ENCODE measurements around the gene DUSP23. TPM values are rescaled to one million over a fixed set of nuclear protein-coding genes. Genes with fewer than 3 reads are reported as not detected.

Gene DUSP23
- polyA plus RNA-seq, 3 donors = 37.3 to 136 (median 97.8) TPM

GRCh38 chr1:159795534-159795933, 14.8 kb downstream of the DUSP23 start:
- H3K27me3 ChIP-seq (ENCODE audit: control insufficient read depth in 2 of 2, insufficient read depth in 2 of 2, low read length in 2 of 2) = peaks cover 0 to 11% of the 10 kb centered on the region in 2 donors
- Mint-ChIP-seq H3K4me3 (no peak overlapping the region), H3K27me3 (ENCODE audit: low read depth in 3 of 3) (peaks cover 9 to 15% (median 10%) of the 10 kb centered on the region in 3 donors), H3K9me3 (no peaks in the 10 kb centered on the region), H3K4me1 (peaks cover 10% of the 10 kb centered on the region), H3K36me3 (no peaks in the 10 kb centered on the region), H3K27ac (no peak overlapping the region)
- no peaks in the 10 kb centered on the region for H3K9me3 ChIP-seq (replicated peaks in 1 of 2; ENCODE audit: control insufficient read depth in 1 of 2, insufficient read depth in 1 of 2, low read length in 2 of 2)
- TF ChIP-seq, protein P1, sequence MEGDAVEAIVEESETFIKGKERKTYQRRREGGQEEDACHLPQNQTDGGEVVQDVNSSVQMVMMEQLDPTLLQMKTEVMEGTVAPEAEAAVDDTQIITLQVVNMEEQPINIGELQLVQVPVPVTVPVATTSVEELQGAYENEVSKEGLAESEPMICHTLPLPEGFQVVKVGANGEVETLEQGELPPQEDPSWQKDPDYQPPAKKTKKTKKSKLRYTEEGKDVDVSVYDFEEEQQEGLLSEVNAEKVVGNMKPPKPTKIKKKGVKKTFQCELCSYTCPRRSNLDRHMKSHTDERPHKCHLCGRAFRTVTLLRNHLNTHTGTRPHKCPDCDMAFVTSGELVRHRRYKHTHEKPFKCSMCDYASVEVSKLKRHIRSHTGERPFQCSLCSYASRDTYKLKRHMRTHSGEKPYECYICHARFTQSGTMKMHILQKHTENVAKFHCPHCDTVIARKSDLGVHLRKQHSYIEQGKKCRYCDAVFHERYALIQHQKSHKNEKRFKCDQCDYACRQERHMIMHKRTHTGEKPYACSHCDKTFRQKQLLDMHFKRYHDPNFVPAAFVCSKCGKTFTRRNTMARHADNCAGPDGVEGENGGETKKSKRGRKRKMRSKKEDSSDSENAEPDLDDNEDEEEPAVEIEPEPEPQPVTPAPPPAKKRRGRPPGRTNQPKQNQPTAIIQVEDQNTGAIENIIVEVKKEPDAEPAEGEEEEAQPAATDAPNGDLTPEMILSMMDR (IDR thresholded peaks at IDR 0.05) = no peak
- no peaks in the 10 kb centered on the region for H3K36me3 ChIP-seq (replicated peaks in 1 of 2; ENCODE audit: control insufficient read depth in 1 of 2, insufficient read depth in 2 of 2, low read length in 2 of 2)
- no peak overlapping the region for H3K27ac ChIP-seq (ENCODE audit: low read depth in 1 of 2, low read length in 2 of 2)
- H3K4me3 ChIP-seq (replicated peaks in 1 of 3; ENCODE audit: low read depth in 2 of 3, low read length in 3 of 3) = no peak overlapping the region
- H3K9ac ChIP-seq (ENCODE audit: insufficient read depth, low read length, poor library complexity, severe bottlenecking) = no peak overlapping the region
- H3K79me2 ChIP-seq (ENCODE audit: insufficient read depth, low read length) = no peaks in the 10 kb centered on the region
- no peak overlapping the region for H3K4me2 ChIP-seq (replicated peaks; ENCODE audit: extremely low read depth, low read length, poor library complexity, severe bottlenecking)
- WGBS (ENCODE audit: insufficient coverage) = 84% methylated on average over 5 of the region's 5 CpGs
- H3K4me1 ChIP-seq (ENCODE audit: control insufficient read depth in 1 of 2, insufficient read depth in 2 of 2, low read length in 2 of 2) = peaks cover 6% of the 10 kb centered on the region in 2 donors
- H4K20me1 ChIP-seq (ENCODE audit: insufficient read depth, low read length) = no peaks in the 10 kb centered on the region
- no peak overlapping the region for H2AFZ ChIP-seq (ENCODE audit: insufficient read depth, low read depth, low read length, poor library complexity, severe bottlenecking)
- intact Hi-C loops (cut with micrococcal nuclease) = no loop called here
- DNase-seq = no peak

GRCh38 chr1:159798893-159799292, 18.1 kb downstream of the DUSP23 start:
- peak; percentile 55 to 74 (median 73) for DNase-seq
- 0% methylated on average over 1 of the region's 2 CpGs for WGBS (ENCODE audit: insufficient coverage)

More at GRCh38 chr1:159798893-159799292, 18.1 kb downstream of the DUSP23 start:
- H3K27me3 ChIP-seq (ENCODE audit: control insufficient read depth in 2 of 2, insufficient read depth in 2 of 2, low read length in 2 of 2) = peaks cover 0 to 6% of the 10 kb centered on the region in 2 donors
- no peak overlapping the region for H3K4me3 ChIP-seq (replicated peaks in 1 of 3; ENCODE audit: low read depth in 2 of 3, low read length in 3 of 3)
- H3K27me3 Mint-ChIP-seq (ENCODE audit: low read depth in 3 of 3) = peaks cover 7 to 10% (median 10%) of the 10 kb centered on the region in 3 donors
- TF ChIP-seq, protein P1 (IDR thresholded peaks at IDR 0.05) = peak; percentile 84
- peaks cover 26 to 34% of the 10 kb centered on the region in 2 donors for H3K4me1 ChIP-seq (ENCODE audit: control insufficient read depth in 1 of 2, insufficient read depth in 2 of 2, low read length in 2 of 2)
- intact Hi-C loops (cut with micrococcal nuclease) = loop anchor here (1.0 to 2.0 kb wide), 2 partner anchors 92 kb away; no protein-coding TSS in a partner anchor
- H3K4me1 Mint-ChIP-seq = peaks cover 38% of the 10 kb centered on the region
- no peak overlapping the region for H3K4me2 ChIP-seq (replicated peaks; ENCODE audit: extremely low read depth, low read length, poor library complexity, severe bottlenecking)
- no peaks in the 10 kb centered on the region for H3K36me3 Mint-ChIP-seq
- H3K4me3 Mint-ChIP-seq = no peak overlapping the region
- H3K79me2 ChIP-seq (ENCODE audit: insufficient read depth, low read length) = no peaks in the 10 kb centered on the region
- no peaks in the 10 kb centered on the region for H4K20me1 ChIP-seq (ENCODE audit: insufficient read depth, low read length)
- no peak overlapping the region for H2AFZ ChIP-seq (ENCODE audit: insufficient read depth, low read depth, low read length, poor library complexity, severe bottlenecking)
- no peaks in the 10 kb centered on the region for H3K9me3 ChIP-seq (replicated peaks in 1 of 2; ENCODE audit: control insufficient read depth in 1 of 2, insufficient read depth in 1 of 2, low read length in 2 of 2)
- H3K27ac ChIP-seq (ENCODE audit: low read depth in 1 of 2, low read length in 2 of 2) = no peak overlapping the region
- H3K9ac ChIP-seq (ENCODE audit: insufficient read depth, low read length, poor library complexity, severe bottlenecking) = no peak overlapping the region
- H3K36me3 ChIP-seq (replicated peaks in 1 of 2; ENCODE audit: control insufficient read depth in 1 of 2, insufficient read depth in 2 of 2, low read length in 2 of 2) = no peaks in the 10 kb centered on the region
- H3K9me3 Mint-ChIP-seq = no peaks in the 10 kb centered on the region
- no peak overlapping the region for H3K27ac Mint-ChIP-seq

All from CD14-positive monocyte (primary cell).